Ovary (tissue), 9 donors: ENCODE measurements around the gene ALOX5AP. TPM values are rescaled to one million over a fixed set of nuclear protein-coding genes. Genes with fewer than 3 reads are reported as not detected.

Source experiments
- DNase-seq, 5 donors: peaks; one replicate each; pipeline ENCODE4 v3.0.0-alpha.2; 2019 to 2020
- H3K27ac ChIP-seq, 2 donors: fragments of 200-600 bp; one replicate each; pipeline versions ENCODE4 v1.5.1 to v1.8.0; 2019 to 2022
- H3K27me3 ChIP-seq: fragments of 200-600 bp; one replicate; pipeline ENCODE4 v1.8.0; 2022
- H3K36me3 ChIP-seq: fragments of 200-600 bp; sonication (generic); one replicate; pipeline ENCODE4 v1.5.1; 2019
- H3K4me1 ChIP-seq: one replicate; pipeline ENCODE4 v1.8.1; 2013; ENCODE audit warnings: mild to moderate bottlenecking, moderate library complexity; ENCODE audit not compliant: insufficient read depth
- H3K4me3 ChIP-seq: fragments of 200-600 bp; sonication (generic); one replicate; pipeline ENCODE4 v1.5.1; 2017
- H3K9me3 ChIP-seq, 2 donors: fragments of 200-600 bp in 1 of 2; sonication (generic) in 1 of 2; one replicate each; pipeline versions ENCODE4 v1.5.1 to v1.8.1; 2013 to 2019; ENCODE audit warnings: mild to moderate bottlenecking in 1 of 2, moderate library complexity in 1 of 2
- EP300 ChIP-seq: sonication (generic); formaldehyde crosslinking; IDR thresholded peaks from one replicate; pipeline ENCODE4 v1.6.1; 2017; ENCODE audit warnings: antibody characterized with exemption
- POLR2A ChIP-seq: fragments of 450-650 bp; IDR thresholded peaks from one replicate; pipeline ENCODE4 v1.6.1; 2017; ENCODE audit warnings: antibody characterized with exemption, mild to moderate bottlenecking, moderate library complexity
- WGBS, 3 donors: extraction: QIAGEN DNeasy Blood & Tissue Kit in 1 of 3; methylation state at CpG; one replicate each; pipeline versions ENCODE4 v1.1.5 to v1.1.7; 2013 to 2017; 5-methylcytosine and 5-hydroxymethylcytosine counted together
- intact Hi-C, 4 donors: fragments of 100-400 bp; cut with DNase I; formaldehyde crosslinking; loops; one replicate each; pipeline versions ENCODE4 v1.11.0 to v1.15.1; 2022 to 2023
- polyA plus RNA-seq, 2 donors: library from polyadenylated mRNA; stranded (reverse); fragments of 200-250 nt in 1 of 2; fragments of 350-450 nt in 1 of 2; fragmentation: Illumina TruSeq in 1 of 2; extraction: RNeasy Lipid Tissue Mini Kit (QIAGEN cat#74804) in 1 of 2; gene quantifications; one replicate each; pipeline ENCODE4 v1.2.3, GENCODE V29; 2013 to 2014
- total RNA-seq, 7 donors: library from RNA; depleted of rRNA in 2 of 7; stranded (reverse); fragments of >200 nt in 2 of 7; fragmentation: NEBNext Ultra II Directional in 3 of 7; extraction: Animal tissue kit (Norgen Biotek cat#: 25700) in 3 of 7; gene quantifications; one replicate each; pipeline versions ENCODE4 v1.1.0 to v1.2.4, GENCODE V29; 2016 to 2023
- TF ChIP-seq, protein P1 (sequence below), 3 donors: fragments of 450-650 bp in 2 of 3; fragments of 200-600 bp in 1 of 3; IDR thresholded peaks; one replicate each; pipeline versions ENCODE4 v1.5.1 to v1.8.0; 2016 to 2022; ENCODE audit warnings: antibody characterized with exemption in 3 of 3, mild to moderate bottlenecking in 1 of 3
- donor health status: DM: no; HTN: no; CAD: no; lungs with moderate emphysema.
- donor health status: DM: no; HTN: no; CAD: no.
- donor health status: Bipolar disorder and iron deficiency.
- donor health status: DM: yes; HTN: yes; CAD: no.
- donor health status: DM: no; HTN: no; CAD: no.
- donor health status: DM: yes; HTN: yes; CAD: no.

ALOX5AP gene
- total and polyA plus RNA-seq, 9 donors: 3.3 to 41.6 (median 10.8) TPM

- intact Hi-C loops: loop anchor here in 3 of 4 donors (2.0 to 10.0 kb wide), 7 partner anchors 65 to 670 kb away; partner anchors contain the start of gene HMGB1 (in 1 of the 3)
- no peaks in the 10 kb centered on the region for H3K9me3 ChIP-seq
- H3K27me3 ChIP-seq: no peaks in the 10 kb centered on the region
- 59 to 65% (median 63%) methylated on average over 5 of the region's 5 CpGs for WGBS, 3 donors
- H3K36me3 ChIP-seq: no peaks in the 10 kb centered on the region
- H3K27ac ChIP-seq: no peak overlapping the region
- H3K4me1 ChIP-seq: peaks cover 4% of the 10 kb centered on the region
- DNase-seq: no peak
- TF ChIP-seq, protein P1, sequence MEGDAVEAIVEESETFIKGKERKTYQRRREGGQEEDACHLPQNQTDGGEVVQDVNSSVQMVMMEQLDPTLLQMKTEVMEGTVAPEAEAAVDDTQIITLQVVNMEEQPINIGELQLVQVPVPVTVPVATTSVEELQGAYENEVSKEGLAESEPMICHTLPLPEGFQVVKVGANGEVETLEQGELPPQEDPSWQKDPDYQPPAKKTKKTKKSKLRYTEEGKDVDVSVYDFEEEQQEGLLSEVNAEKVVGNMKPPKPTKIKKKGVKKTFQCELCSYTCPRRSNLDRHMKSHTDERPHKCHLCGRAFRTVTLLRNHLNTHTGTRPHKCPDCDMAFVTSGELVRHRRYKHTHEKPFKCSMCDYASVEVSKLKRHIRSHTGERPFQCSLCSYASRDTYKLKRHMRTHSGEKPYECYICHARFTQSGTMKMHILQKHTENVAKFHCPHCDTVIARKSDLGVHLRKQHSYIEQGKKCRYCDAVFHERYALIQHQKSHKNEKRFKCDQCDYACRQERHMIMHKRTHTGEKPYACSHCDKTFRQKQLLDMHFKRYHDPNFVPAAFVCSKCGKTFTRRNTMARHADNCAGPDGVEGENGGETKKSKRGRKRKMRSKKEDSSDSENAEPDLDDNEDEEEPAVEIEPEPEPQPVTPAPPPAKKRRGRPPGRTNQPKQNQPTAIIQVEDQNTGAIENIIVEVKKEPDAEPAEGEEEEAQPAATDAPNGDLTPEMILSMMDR (IDR thresholded peaks at IDR 0.05): no peak
- no peak for TF ChIP-seq POLR2A
- TF ChIP-seq EP300: no peak
- no peak overlapping the region for H3K4me3 ChIP-seq
Observed at GRCh38 chr13:30802501-30802900, 67.2 kb downstream of the ALOX5AP start.

DNA sequence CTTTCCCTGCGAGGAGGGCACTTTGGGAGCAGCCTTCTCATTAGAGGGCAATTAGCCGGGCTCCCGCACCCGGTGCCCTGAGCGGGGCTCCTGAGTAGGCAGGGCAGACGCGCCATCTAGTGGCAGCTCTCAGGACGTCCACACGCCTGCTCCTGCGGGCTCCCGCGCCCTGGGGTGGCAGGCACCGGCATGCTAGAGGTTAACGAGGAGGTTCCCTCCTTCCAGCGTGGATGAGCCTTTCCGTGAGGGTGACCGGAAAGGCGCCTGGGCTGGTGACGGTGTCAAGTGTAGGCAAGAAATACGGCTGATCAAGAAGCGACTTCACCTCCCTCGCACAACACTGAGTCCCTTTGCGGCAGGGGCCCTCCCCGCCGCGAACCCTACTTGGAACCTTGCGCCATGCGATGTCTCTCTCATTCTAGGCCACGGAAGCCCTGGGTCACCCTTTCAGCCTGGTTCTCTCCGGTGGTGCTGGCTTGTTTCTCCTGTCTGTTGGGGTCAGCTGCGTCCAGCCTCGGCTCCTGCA, 67.7 kb downstream of the ALOX5AP start:
- H3K27ac ChIP-seq: no peak overlapping the region
- 5 to 11% (median 8%) methylated on average over 32 of the region's 32 CpGs for WGBS, 3 donors
- H3K36me3 ChIP-seq: no peaks in the 10 kb centered on the region
- peak overlapping the region; percentile 35 for H3K4me3 ChIP-seq
- H3K27me3 ChIP-seq: no peaks in the 10 kb centered on the region
- intact Hi-C loops: loop anchor here in 3 of 4 donors (2.0 to 10.0 kb wide), 7 partner anchors 64 to 671 kb away; partner anchors contain the start of gene HMGB1 (in 1 of the 3)
- peak; percentile 84 to 91 (median 86) for DNase-seq
- TF ChIP-seq EP300 (no peak), POLR2A (no peak)
- TF ChIP-seq, protein P1 (IDR thresholded peaks at IDR 0.05): peak; percentile 84 to 92 (median 86)
- H3K9me3 ChIP-seq: no peaks in the 10 kb centered on the region
- peaks cover 4% of the 10 kb centered on the region for H3K4me1 ChIP-seq

DNA sequence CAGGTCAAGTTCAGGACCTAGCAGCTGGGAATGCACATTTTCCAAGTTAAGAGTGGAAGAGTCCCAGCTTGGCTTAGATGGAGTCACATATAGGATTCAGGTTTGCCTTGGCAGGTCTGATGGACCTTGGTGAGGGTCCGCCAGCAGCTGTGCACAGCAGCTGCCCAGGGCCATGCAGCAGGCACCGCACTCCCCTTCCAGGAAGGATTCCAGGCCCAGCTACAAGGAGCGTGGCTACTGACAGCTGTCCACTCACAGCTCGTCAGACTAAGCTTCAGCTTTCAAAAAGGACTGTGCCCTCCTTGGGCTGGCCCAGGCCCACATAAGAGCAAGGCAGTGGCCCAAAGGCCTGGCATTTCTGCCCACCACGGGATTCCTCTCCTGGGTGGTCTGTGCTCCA, 68.4 kb downstream of the ALOX5AP start:
- Histone ChIP-seq H3K36me3 (no peaks in the 10 kb centered on the region), H3K4me1 (peaks cover 4% of the 10 kb centered on the region), H3K27ac (no peak overlapping the region), H3K4me3 (no peak overlapping the region), H3K27me3 (no peaks in the 10 kb centered on the region), H3K9me3 (no peaks in the 10 kb centered on the region)
- TF ChIP-seq, protein P1 (IDR thresholded peaks at IDR 0.05): no peak
- TF ChIP-seq EP300 (no peak), POLR2A (no peak)
- 84 to 87% (median 85%) methylated on average over 5 of the region's 5 CpGs for WGBS, 3 donors
- intact Hi-C loops: loop anchor here in 3 of 4 donors (2.0 to 10.0 kb wide), 7 partner anchors 64 to 671 kb away; partner anchors contain the start of gene HMGB1 (in 1 of the 3)
- DNase-seq: no peak

DNA sequence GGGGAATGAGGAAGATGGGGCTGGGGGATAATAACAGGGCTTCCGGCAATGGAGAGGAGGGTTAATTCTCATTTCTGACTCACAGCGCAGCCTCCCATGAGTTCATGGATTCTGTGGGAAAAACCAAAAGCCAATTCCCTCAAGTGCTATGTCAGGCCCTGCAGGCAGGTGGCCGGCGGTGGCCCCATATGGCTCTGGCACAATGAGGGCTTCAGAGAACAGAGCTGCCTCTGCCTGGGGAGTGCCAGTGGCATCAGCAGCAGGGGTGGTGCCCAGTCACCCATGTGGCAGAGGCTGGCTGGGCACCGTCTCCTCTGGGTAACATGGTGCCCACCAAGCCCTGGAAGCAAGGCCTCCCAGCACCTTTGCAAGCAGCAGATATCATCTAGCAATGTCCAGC, 69.1 kb downstream of the ALOX5AP start:
- Histone ChIP-seq H3K27me3 (no peaks in the 10 kb centered on the region), H3K9me3 (no peaks in the 10 kb centered on the region), H3K4me3 (no peak overlapping the region), H3K36me3 (no peaks in the 10 kb centered on the region), H3K27ac (no peak overlapping the region), H3K4me1 (peaks cover 2% of the 10 kb centered on the region)
- TF ChIP-seq EP300: no peak
- TF ChIP-seq, protein P1 (IDR thresholded peaks at IDR 0.05): no peak
- no peak for TF ChIP-seq POLR2A
- WGBS, 3 donors: 91 to 95% (median 91%) methylated on average over 5 of the region's 5 CpGs
- intact Hi-C loops: loop anchor here in 3 of 4 donors (5.0 to 10.0 kb wide), 6 partner anchors 63 to 672 kb away; partner anchors contain the start of gene HMGB1 (in 1 of the 3)
- DNase-seq: no peak
